GM12878 (cell line): ENCODE results near the gene RAB40B. TPM values are rescaled to one million over a fixed set of nuclear protein-coding genes. Genes with fewer than 3 reads are reported as not detected.

Experiments used
- ATAC-seq: fragments of 200-7000 bp; cut with Tn5 transposase; 3 replicates; pipeline ENCODE4 v1.9.1; 2020; ENCODE audit warnings: mild to moderate bottlenecking, moderate library complexity
- BruUV-seq: library from RNA; stranded (reverse); fragments of 400-500 nt; replicated peaks from 2 replicates; lab custom pipeline; 2021; lab: Mats Ljungman, UMichigan
- CTCF ChIA-PET: fragments of 300-600 bp; sonication (Branson Sonifier 250); formaldehyde crosslinking; extraction: SDS; loops from one replicate; lab custom pipeline; 2021; ENCODE audit warnings: inconsistent platforms; lab: Yijun Ruan, JAX
- POLR2A ChIA-PET: fragments of 350-600 bp; formaldehyde crosslinking; extraction: SDS; loops from one replicate; lab custom pipeline; 2021; ENCODE audit warnings: inconsistent platforms; lab: Charles Lee
- RAD21 ChIA-PET: fragments of 300-600 bp; sonication (Branson Sonifier 250); formaldehyde crosslinking; loops from one replicate; lab custom pipeline; 2023; ENCODE audit warnings: antibody characterized with exemption; ENCODE audit not compliant: unreplicated experiment; lab: Charles Lee
- SMC1A ChIA-PET: fragments of 300-600 bp; sonication (Branson Sonifier 250); formaldehyde crosslinking; loops from one replicate; lab custom pipeline; 2023; ENCODE audit not compliant: unreplicated experiment, uncharacterized antibody; lab: Charles Lee
- DNase-seq: peaks from one replicate; pipeline ENCODE4 v3.0.0-alpha.2; 2011; ENCODE audit warnings: low read depth, low spot score
- FAIRE-seq: peaks from 3 replicates; lab custom pipeline; 2011; peaks lifted over from hg19 to GRCh38; lab: Jason Lieb, UNC
- H2AFZ ChIP-seq: 2 replicates; pipeline ENCODE4 v1.6.0; 2011; ENCODE audit warnings: low read depth, low read length, control low read depth; ENCODE audit not compliant: control insufficient read depth
- H3K27ac ChIP-seq: 2 replicates; pipeline ENCODE4 v1.5.1; 2011; ENCODE audit warnings: control low read depth; ENCODE audit not compliant: control insufficient read depth, insufficient read depth
- H3K27me3 ChIP-seq, 2 experiments: replicated peaks in 1 of 2; 2 replicates each; pipeline versions ENCODE4 v1.6.0 to v1.6.1; 2011; ENCODE audit warnings: low read length in 1 of 2; ENCODE audit not compliant: control insufficient read depth in 2 of 2, insufficient read depth in 2 of 2
- H3K36me3 ChIP-seq, 2 experiments: 2 replicates each; pipeline ENCODE4 v1.5.1; 2011; ENCODE audit warnings: low read length in 1 of 2; ENCODE audit not compliant: control insufficient read depth in 2 of 2, insufficient read depth in 2 of 2
- H3K4me1 ChIP-seq: 2 replicates; pipeline ENCODE4 v1.6.1; 2011; ENCODE audit warnings: mild to moderate bottlenecking, low read length, moderate library complexity, mixed read lengths; ENCODE audit not compliant: control insufficient read depth, insufficient read depth
- H3K4me2 ChIP-seq: 2 replicates; pipeline ENCODE4 v1.6.0; 2011; ENCODE audit warnings: control low read depth; ENCODE audit not compliant: control insufficient read depth, insufficient read depth
- H3K4me3 ChIP-seq: fragments of 200-600 bp; sonication (generic); 2 replicates; pipeline ENCODE4 v1.5.1; 2016
- H3K79me2 ChIP-seq: 2 replicates; pipeline ENCODE4 v1.6.0; 2011; ENCODE audit warnings: low read length; ENCODE audit not compliant: control insufficient read depth, insufficient read depth
- H3K9ac ChIP-seq: 2 replicates; pipeline ENCODE4 v1.8.0; 2011; ENCODE audit warnings: low read length, control low read depth, mixed read lengths; ENCODE audit not compliant: control insufficient read depth, insufficient read depth
- H3K9me3 ChIP-seq: replicated peaks from 3 replicates; pipeline ENCODE4 v1.5.1; 2011; ENCODE audit warnings: mild to moderate bottlenecking, low read length; ENCODE audit not compliant: control insufficient read depth, insufficient read depth
- H4K20me1 ChIP-seq: 2 replicates; pipeline ENCODE4 v1.6.0; 2011; ENCODE audit not compliant: control insufficient read depth, insufficient read depth
- CBX5 ChIP-seq: sonication (generic); IDR thresholded peaks from 2 replicates; pipeline ENCODE4 v1.6.1; 2016; ENCODE audit warnings: low read depth, moderate library complexity, mild to moderate bottlenecking, inconsistent platforms
- MYC ChIP-seq: IDR thresholded peaks from 2 replicates; pipeline ENCODE4 v1.6.1; 2011; ENCODE audit warnings: mild to moderate bottlenecking, low read length, moderate library complexity, inconsistent platforms; ENCODE audit not compliant: insufficient read depth, insufficient replicate concordance, insufficient read length, severe bottlenecking
- SPI1 ChIP-seq: IDR thresholded peaks from 2 replicates; pipeline ENCODE4 v1.6.1; 2011; ENCODE audit warnings: low read depth, mild to moderate bottlenecking, low read length, moderate library complexity, borderline replicate concordance; ENCODE audit not compliant: insufficient read depth
- TCF7 ChIP-seq: IDR thresholded peaks from 2 replicates; pipeline ENCODE4 v1.6.1; 2014; ENCODE audit warnings: antibody characterized with exemption, borderline replicate concordance
- ZNF274 ChIP-seq: IDR thresholded peaks from one replicate; pipeline ENCODE4 v1.8.0; 2011; ENCODE audit not compliant: insufficient read length, insufficient read depth
- WGBS: methylation state at CpG from one replicate; pipeline ENCODE4 v1.1.6; 2016; ENCODE audit warnings: low lambda C conversion rate; ENCODE audit not compliant: insufficient replicate concordance, insufficient coverage; ENCODE audit errors: missing lambda C conversion rate; 5-methylcytosine and 5-hydroxymethylcytosine counted together
- in situ Hi-C: fragments of 300-500 bp; cut with MboI; formaldehyde crosslinking; loops from 9 replicates; pipeline ENCODE4 v1.14.3; 2018; ENCODE audit warnings: mixed read lengths
- intact Hi-C: fragments of 100-400 bp; cut with micrococcal nuclease; formaldehyde crosslinking; loops from one replicate; pipeline ENCODE4 v1.14.2; 2022; ENCODE audit not compliant: unreplicated experiment
- polyA plus RNA-seq, 11 experiments: library from polyadenylated mRNA; depleted of rRNA in 4 of 11; unstranded in 6 of 11; stranded (reverse) in 5 of 11; fragments of >200 nt; fragmentation: Nextera tagmentation in 4 of 11; fragmentation: Illumina TruSeq in 1 of 11; extraction: Ambion mirVana in 4 of 11; extraction: Trizol in 1 of 11; gene quantifications; 1 replicate in 1 of 11; 2 replicates in 10 of 11; pipeline versions ENCODE4 v1.2.1 to v1.2.3, GENCODE V29; 2011 to 2016; ENCODE audit warnings: inconsistent platforms in 2 of 11, missing spikeins in 2 of 11, low read depth in 1 of 11
- total RNA-seq, 4 experiments: library from RNA; depleted of rRNA in 3 of 4; stranded (reverse); fragments of >200 nt in 3 of 4; fragmentation: Illumina TruSeq in 1 of 4; extraction: Trizol in 1 of 4; gene quantifications; 2 replicates each; pipeline versions ENCODE4 v1.2.1 to v1.2.3, GENCODE V29; 2013 to 2021

The RAB40B gene
- total and polyA plus RNA-seq, 10 of the 15 experiments (the other 5 are each of a cell fraction or from before 2014, with no cell fraction given): 0.06 to 2.8 (median 1.4) TPM

GRCh38 chr17:82743344-82744219 is 45.1 kb upstream of the RAB40B start:
- no peaks in the 10 kb centered on the region for H3K27me3 ChIP-seq
- H3K4me1 ChIP-seq: no peaks in the 10 kb centered on the region
- no peak for FAIRE-seq
- in situ Hi-C loops (loop anchor here (10.0 kb wide), 1 partner anchor 89 kb away; no protein-coding TSS in a partner anchor), intact Hi-C loops (no loop called here)
- H3K4me2 ChIP-seq: no peak overlapping the region
- no peak overlapping the region for H3K9ac ChIP-seq
- no peaks in the 10 kb centered on the region for H3K79me2 ChIP-seq
- H3K36me3 ChIP-seq: no peaks in the 10 kb centered on the region
- no peak for ATAC-seq
- CTCF ChIA-PET: no interaction called here
- POLR2A ChIA-PET: no interaction called here
- peaks cover 9% of the 10 kb centered on the region; the same call in 2 of the 3 replicates for H3K9me3 ChIP-seq
- no peak for DNase-seq
- no peaks in the 10 kb centered on the region for H4K20me1 ChIP-seq
- H3K27ac ChIP-seq: no peak overlapping the region
- SMC1A ChIA-PET: no interaction called here
- H3K4me3 ChIP-seq: no peak overlapping the region
- TF ChIP-seq ZNF274 (no peak), SPI1 (no peak), TCF7 (no peak)
- BruUV-seq: no TSS peak
- H2AFZ ChIP-seq: no peak overlapping the region
- RAD21 ChIA-PET: no interaction called here
- WGBS: 65% methylated on average over 16 of the region's 16 CpGs

GRCh38 chr17:82740906-82741759 is 42.6 kb upstream of the RAB40B start:
- in situ Hi-C loops (loop anchor here (10.0 kb wide), 1 partner anchor 86 kb away; no protein-coding TSS in a partner anchor), intact Hi-C loops (no loop called here)
- WGBS: 78% methylated on average over 10 of the region's 10 CpGs
- CTCF ChIA-PET: interaction anchor here (0.6 kb wide), 1 partner anchor 398 kb away, joined by 3 read pairs; no protein-coding TSS in a partner anchor
- Histone ChIP-seq H3K27me3 (no peaks in the 10 kb centered on the region), H3K9me3 (peaks cover 9% of the 10 kb centered on the region; the same call in 2 of the 3 replicates), H3K4me3 (no peak overlapping the region), H3K36me3 (no peaks in the 10 kb centered on the region), H4K20me1 (no peaks in the 10 kb centered on the region), H3K4me2 (no peak overlapping the region), H3K27ac (no peak overlapping the region), H2AFZ (no peak overlapping the region), H3K9ac (no peak overlapping the region), H3K79me2 (no peaks in the 10 kb centered on the region), H3K4me1 (no peaks in the 10 kb centered on the region)
- SMC1A ChIA-PET: interaction anchor here (1.3 kb wide), 1 partner anchor 29 kb away, joined by 4 read pairs; no protein-coding TSS in a partner anchor
- POLR2A ChIA-PET: interaction anchor here (0.6 kb wide), 1 partner anchor 9 kb away, joined by 5 read pairs; no protein-coding TSS in a partner anchor
- no peak for DNase-seq
- no peak for ATAC-seq
- no TSS peak for BruUV-seq
- FAIRE-seq: no peak
- RAD21 ChIA-PET: no interaction called here
- peak; percentile 81; the same call in 1 of the 2 replicates for TF ChIP-seq CBX5
- TF ChIP-seq MYC: no peak
